Measurements from ENCODE around the gene TMEM203.

DNA sequence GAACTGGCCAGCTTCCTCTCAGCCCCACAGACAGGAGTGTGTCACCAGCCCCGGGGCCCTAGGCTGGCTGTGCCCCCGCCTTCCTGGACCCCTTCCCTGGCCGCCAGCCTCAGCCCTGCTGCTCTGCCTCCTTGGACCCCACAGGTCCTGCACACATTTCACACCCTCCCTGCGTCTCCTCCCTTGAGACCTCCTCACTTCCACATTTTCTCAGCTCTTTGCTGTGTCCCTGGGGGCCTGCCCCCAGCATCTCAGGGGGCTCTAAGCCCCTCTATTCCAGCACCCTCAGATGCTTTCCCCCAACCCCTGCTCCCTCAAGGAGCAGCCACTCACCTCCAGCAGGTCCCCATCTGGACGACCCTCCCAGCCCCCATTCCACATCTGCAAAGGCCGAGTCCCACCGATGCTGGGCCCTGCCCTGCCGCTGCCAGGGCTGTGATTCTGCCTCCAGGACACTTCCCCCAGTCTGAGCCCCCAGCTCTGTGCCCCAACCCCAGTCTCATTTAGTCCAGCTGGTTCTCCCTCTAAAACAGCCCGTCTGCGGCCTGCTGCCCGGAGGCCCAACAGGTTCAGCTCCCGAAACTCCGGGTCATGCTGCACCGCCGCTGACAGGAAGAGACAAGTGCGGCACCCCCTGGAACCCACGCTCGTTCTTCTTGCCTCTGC is 29.4 kb upstream of the TMEM203 start:
- TF ChIP-seq, protein P1, sequence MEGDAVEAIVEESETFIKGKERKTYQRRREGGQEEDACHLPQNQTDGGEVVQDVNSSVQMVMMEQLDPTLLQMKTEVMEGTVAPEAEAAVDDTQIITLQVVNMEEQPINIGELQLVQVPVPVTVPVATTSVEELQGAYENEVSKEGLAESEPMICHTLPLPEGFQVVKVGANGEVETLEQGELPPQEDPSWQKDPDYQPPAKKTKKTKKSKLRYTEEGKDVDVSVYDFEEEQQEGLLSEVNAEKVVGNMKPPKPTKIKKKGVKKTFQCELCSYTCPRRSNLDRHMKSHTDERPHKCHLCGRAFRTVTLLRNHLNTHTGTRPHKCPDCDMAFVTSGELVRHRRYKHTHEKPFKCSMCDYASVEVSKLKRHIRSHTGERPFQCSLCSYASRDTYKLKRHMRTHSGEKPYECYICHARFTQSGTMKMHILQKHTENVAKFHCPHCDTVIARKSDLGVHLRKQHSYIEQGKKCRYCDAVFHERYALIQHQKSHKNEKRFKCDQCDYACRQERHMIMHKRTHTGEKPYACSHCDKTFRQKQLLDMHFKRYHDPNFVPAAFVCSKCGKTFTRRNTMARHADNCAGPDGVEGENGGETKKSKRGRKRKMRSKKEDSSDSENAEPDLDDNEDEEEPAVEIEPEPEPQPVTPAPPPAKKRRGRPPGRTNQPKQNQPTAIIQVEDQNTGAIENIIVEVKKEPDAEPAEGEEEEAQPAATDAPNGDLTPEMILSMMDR (conservative IDR thresholded peaks at IDR 0.05; ENCODE audit: low read depth, low read length) = no peak
- no peak for TF ChIP-seq POLR2A (IDR thresholded peaks at IDR 0.05; ENCODE audit: low read depth, low read length)

All from IMR-90 (cell line).